GM23338 (cell line): ENCODE results near the gene FAM47C. TPM values are rescaled to one million over a fixed set of nuclear protein-coding genes. Genes with fewer than 3 reads are reported as not detected.
"Not testable (repeated sequence)": the region's sequence is repeated elsewhere in the genome, so short reads cannot be mapped to it uniquely, and the experiment has no call there.

Experiments
- ATAC-seq: fragments of 200-7000 bp; cut with Tn5 transposase; 3 replicates; pipeline ENCODE4 v1.9.1; 2020
- DNase-seq: peaks from one replicate; pipeline ENCODE4 v3.0.0-alpha.2; 2015; ENCODE audit warnings: low spot score
- H2AFZ ChIP-seq: fragments of 200-600 bp; sonication (generic); 2 replicates; pipeline ENCODE4 v1.8.0; 2016; ENCODE audit warnings: antibody characterized with exemption, mild to moderate bottlenecking, moderate library complexity
- H3F3A ChIP-seq: fragments of 200-600 bp; sonication (generic); replicated peaks from 2 replicates; pipeline ENCODE4 v1.8.0; 2017; ENCODE audit warnings: antibody characterized with exemption, mixed run types, low read depth
- H3K27ac ChIP-seq: fragments of 200-600 bp; sonication (generic); 2 replicates; pipeline ENCODE4 v1.6.1; 2016; ENCODE audit warnings: low read depth
- H3K27me3 ChIP-seq: fragments of 200-600 bp; sonication (generic); 2 replicates; pipeline ENCODE4 v1.8.0; 2016; ENCODE audit warnings: mild to moderate bottlenecking, mixed run types, moderate library complexity; ENCODE audit not compliant: insufficient read depth
- H3K36me3 ChIP-seq: fragments of 200-600 bp; sonication (generic); 2 replicates; pipeline ENCODE4 v1.8.0; 2016; ENCODE audit warnings: mild to moderate bottlenecking; ENCODE audit not compliant: insufficient read depth
- H3K4me1 ChIP-seq: fragments of 200-600 bp; sonication (generic); 2 replicates; pipeline ENCODE4 v1.8.0; 2016; ENCODE audit warnings: mild to moderate bottlenecking, moderate library complexity; ENCODE audit not compliant: insufficient read depth
- H3K4me2 ChIP-seq: fragments of 200-600 bp; sonication (generic); 2 replicates; pipeline ENCODE4 v1.7.1; 2017; ENCODE audit warnings: mixed run types
- H3K4me3 ChIP-seq: fragments of 200-600 bp; sonication (generic); 2 replicates; pipeline ENCODE4 v1.6.1; 2016; ENCODE audit warnings: mixed run types
- H3K79me2 ChIP-seq: fragments of 200-600 bp; sonication (generic); replicated peaks from 2 replicates; pipeline ENCODE4 v1.8.0; 2017; ENCODE audit warnings: mild to moderate bottlenecking; ENCODE audit not compliant: insufficient read depth
- H3K9me2 ChIP-seq: fragments of 200-600 bp; sonication (generic); 2 replicates; pipeline ENCODE4 v1.8.0; 2017; ENCODE audit not compliant: insufficient read depth
- H4K20me1 ChIP-seq: fragments of 200-600 bp; sonication (generic); replicated peaks from 2 replicates; pipeline ENCODE4 v1.8.0; 2017; ENCODE audit warnings: mild to moderate bottlenecking; ENCODE audit not compliant: insufficient read depth
- H3K27ac Mint-ChIP-seq: 2 replicates; pipeline ENCODE4 v1.8.0; 2020; ENCODE audit warnings: inconsistent platforms, mild to moderate bottlenecking, moderate library complexity, mixed read lengths
- H3K27me3 Mint-ChIP-seq: 3 replicates; pipeline ENCODE4 v1.8.0; 2022; ENCODE audit warnings: low read depth, mild to moderate bottlenecking, moderate library complexity, mixed read lengths, inconsistent platforms; ENCODE audit not compliant: insufficient read depth, poor library complexity
- H3K36me3 Mint-ChIP-seq: 3 replicates; pipeline ENCODE4 v1.8.0; 2021; ENCODE audit warnings: low read depth, mild to moderate bottlenecking, inconsistent platforms, moderate library complexity, mixed read lengths
- H3K4me1 Mint-ChIP-seq: 3 replicates; pipeline ENCODE4 v1.8.0; 2020; ENCODE audit warnings: mild to moderate bottlenecking, inconsistent platforms, mixed read lengths
- H3K4me3 Mint-ChIP-seq: 3 replicates; pipeline ENCODE4 v1.8.0; 2021; ENCODE audit warnings: moderate library complexity, mild to moderate bottlenecking, inconsistent platforms, mixed read lengths
- H3K9me3 Mint-ChIP-seq: 3 replicates; pipeline ENCODE4 v1.8.0; 2020; ENCODE audit warnings: moderate library complexity, mild to moderate bottlenecking, inconsistent platforms, mixed read lengths
- CTCF ChIP-seq, 2 experiments: fragments of 200-600 bp in 1 of 2; sonication (generic) in 1 of 2; conservative IDR thresholded peaks; 2 replicates each; pipeline versions ENCODE4 v1.5.1 to v1.6.1; 2016 to 2017; ENCODE audit warnings: antibody characterized with exemption in 2 of 2, low read depth in 2 of 2, mild to moderate bottlenecking in 2 of 2, moderate library complexity in 1 of 2
- EZH2 ChIP-seq: fragments of 200-600 bp; sonication (generic); IDR thresholded peaks from one replicate; pipeline ENCODE4 v1.8.0; 2017; ENCODE audit warnings: antibody characterized with exemption, mild to moderate bottlenecking, low read depth; ENCODE audit not compliant: unreplicated experiment
- EZH2phosphoT487 ChIP-seq: fragments of 200-600 bp; sonication (generic); IDR thresholded peaks from one replicate; pipeline ENCODE4 v1.8.1; 2018; ENCODE audit warnings: antibody characterized with exemption; ENCODE audit not compliant: unreplicated experiment
- REST ChIP-seq: IDR thresholded peaks from one replicate; pipeline ENCODE4 v1.6.1; 2018; ENCODE audit warnings: antibody characterized with exemption; ENCODE audit not compliant: unreplicated experiment
- ZNF114 ChIP-seq: fragments of 250-450 bp; sonication (Bioruptor Pico); IDR thresholded peaks from 2 replicates; pipeline ENCODE4 v1.5.0; 2020; ENCODE audit warnings: mild to moderate bottlenecking, moderate library complexity
- ZNF331 ChIP-seq: fragments of 250-450 bp; sonication (Bioruptor Pico); IDR thresholded peaks from 2 replicates; pipeline ENCODE4 v1.5.0; 2020; ENCODE audit warnings: low read depth, mild to moderate bottlenecking, moderate library complexity
- long read RNA-seq: library from polyadenylated mRNA; unstranded; transcript quantifications from one replicate; pipeline ENCODE4 v2.0.0, GENCODE V29; 2020; ENCODE audit not compliant: unreplicated experiment
- polyA plus RNA-seq: library from polyadenylated mRNA; unstranded; fragments of >200 nt; fragmentation: Nextera tagmentation; extraction: Ambion mirVana; gene quantifications from 2 replicates; pipeline ENCODE4 v1.2.1, GENCODE V29; 2016
- total RNA-seq: library from RNA; depleted of rRNA; stranded (reverse); fragments of >200 nt; shearing (Covaris generic); gene quantifications from 2 replicates; pipeline ENCODE4 v1.2.3, GENCODE V29; 2014; rRNA removed

The FAM47C gene
- total RNA-seq = not detected in 2 replicates
- polyA plus RNA-seq = not detected in 2 replicates
- long read RNA-seq = 0 reads

GRCh38 chrX:37008182-37008581 lies at the start of gene FAM47C:
Gene FAM47C (plus strand): TSS chrX:37008366. CDS start chrX:37008411, 45 bp downstream.
- H2AFZ ChIP-seq, H3K79me2 ChIP-seq, DNase-seq, H3K4me1 ChIP-seq, H3F3A ChIP-seq, H4K20me1 ChIP-seq, H3K27ac Mint-ChIP-seq, H3K36me3 Mint-ChIP-seq, H3K4me1 Mint-ChIP-seq, H3K27me3 ChIP-seq, H3K36me3 ChIP-seq, H3K27ac ChIP-seq, H3K27me3 Mint-ChIP-seq, ATAC-seq, H3K9me2 ChIP-seq, H3K4me2 ChIP-seq, H3K4me3 ChIP-seq, H3K4me3 Mint-ChIP-seq: not testable (repeated sequence)
- H3K9me3 Mint-ChIP-seq = peaks cover 14% of the 10 kb centered on the region

GRCh38 chrX:36961590-36961989 lies 46.6 kb upstream of the FAM47C start:
- Histone ChIP-seq H3K4me1 (0 out of 2 replicates have a peak, but pooled peaks cover 5% of the 10 kb centered on the region), H3K27me3 (peaks cover 34% of the 10 kb centered on the region), H3F3A (no peaks in the 10 kb centered on the region), H4K20me1 (no peaks in the 10 kb centered on the region), H3K4me2 (no peak overlapping the region), H2AFZ (no peak overlapping the region), H3K79me2 (no peaks in the 10 kb centered on the region), H3K9me2 (no peaks in the 10 kb centered on the region), H3K4me3 (no peak overlapping the region), H3K27ac (no peak overlapping the region), H3K36me3 (no peaks in the 10 kb centered on the region)
- Mint-ChIP-seq H3K4me1 (0 out of 3 replicates have a peak, but pooled peaks cover 4% of the 10 kb centered on the region), H3K36me3 (no peaks in the 10 kb centered on the region), H3K27ac (no peak overlapping the region), H3K4me3 (no peak overlapping the region), H3K9me3 (no peaks in the 10 kb centered on the region), H3K27me3 (peaks cover 31% of the 10 kb centered on the region)
- peak; percentile 41 to 51 for TF ChIP-seq CTCF (conservative IDR thresholded peaks at IDR 0.05; ENCODE audit: low read depth in 2 of 2)
- TF ChIP-seq ZNF114 (CRISPR knock-in tag) = no peak
- ATAC-seq (no peak), DNase-seq (no peak)

- DNase-seq (peak; percentile 36), ATAC-seq (peak; percentile 73)
- Histone ChIP-seq H3K79me2 (no peaks in the 10 kb centered on the region), H3K36me3 (no peaks in the 10 kb centered on the region), H3K4me3 (peak overlapping the region; percentile 51), H3F3A (no peaks in the 10 kb centered on the region), H3K4me1 (0 out of 2 replicates have a peak, but pooled peaks cover 5% of the 10 kb centered on the region), H2AFZ (no peak overlapping the region), H3K9me2 (no peaks in the 10 kb centered on the region), H3K27me3 (peaks cover 28% of the 10 kb centered on the region), H3K27ac (no peak overlapping the region), H3K4me2 (peak overlapping the region; percentile 73), H4K20me1 (no peaks in the 10 kb centered on the region)
- Mint-ChIP-seq H3K36me3 (no peaks in the 10 kb centered on the region), H3K4me1 (0 out of 3 replicates have a peak, but pooled peaks cover 4% of the 10 kb centered on the region), H3K9me3 (no peaks in the 10 kb centered on the region), H3K27me3 (peaks cover 27% of the 10 kb centered on the region), H3K4me3 (peak overlapping the region; percentile 71), H3K27ac (no peak overlapping the region)
- TF ChIP-seq EZH2phosphoT487 = no peak
- TF ChIP-seq CTCF (conservative IDR thresholded peaks at IDR 0.05; ENCODE audit: low read depth in 2 of 2) = no peak
- no peak for TF ChIP-seq REST
- no peak for TF ChIP-seq ZNF331 (CRISPR knock-in tag)
- no peak for TF ChIP-seq EZH2
These were observed 44.9 kb upstream of the FAM47C start for GRCh38 chrX:36963069-36963808.
